Stomach (tissue), 4 donors: ENCODE results near the gene TSC22D1.

Source experiments
- CTCF ChIP-seq, 7 experiments: fragments of 450-650 bp in 4 of 7; fragments of 200-600 bp in 3 of 7; sonication (generic) in 3 of 7; IDR thresholded peaks; one replicate each; pipeline ENCODE4 v1.5.1; 2016 to 2019; ENCODE audit warnings: antibody characterized with exemption in 7 of 7, control low read depth in 2 of 7, mild to moderate bottlenecking in 1 of 7
- EP300 ChIP-seq: sonication (generic); formaldehyde crosslinking; IDR thresholded peaks from one replicate; pipeline ENCODE4 v1.6.1; 2017; ENCODE audit warnings: antibody characterized with exemption
- POLR2A ChIP-seq, 4 donors: fragments of 450-650 bp; IDR thresholded peaks; one replicate each; pipeline ENCODE4 v1.6.1; 2016; ENCODE audit warnings: antibody characterized with exemption in 4 of 4, control low read depth in 2 of 4, mild to moderate bottlenecking in 1 of 4, moderate library complexity in 1 of 4
- POLR2AphosphoS5 ChIP-seq, 3 donors: sonication (generic); formaldehyde crosslinking; IDR thresholded peaks; one replicate each; pipeline ENCODE4 v1.6.1; 2016; ENCODE audit warnings: antibody characterized with exemption in 3 of 3

GRCh38 chr13:44474122-44474910, 101.8 kb downstream of the TSC22D1 start:
- TF ChIP-seq CTCF (IDR thresholded peaks at IDR 0.05) (no peak), POLR2A (IDR thresholded peaks at IDR 0.05) (no peak), EP300 (no peak), POLR2AphosphoS5 (IDR thresholded peaks at IDR 0.05) (no peak)
